ENCODE results near the gene NR6A1. TPM values are rescaled to one million over a fixed set of nuclear protein-coding genes. Genes with fewer than 3 reads are reported as not detected.

NR6A1 gene
- total and polyA plus RNA-seq, 2 of the 13 experiments (the other 11 are each of a cell fraction or from before 2014, with no cell fraction given) = 28.1 to 31.5 TPM

DNA sequence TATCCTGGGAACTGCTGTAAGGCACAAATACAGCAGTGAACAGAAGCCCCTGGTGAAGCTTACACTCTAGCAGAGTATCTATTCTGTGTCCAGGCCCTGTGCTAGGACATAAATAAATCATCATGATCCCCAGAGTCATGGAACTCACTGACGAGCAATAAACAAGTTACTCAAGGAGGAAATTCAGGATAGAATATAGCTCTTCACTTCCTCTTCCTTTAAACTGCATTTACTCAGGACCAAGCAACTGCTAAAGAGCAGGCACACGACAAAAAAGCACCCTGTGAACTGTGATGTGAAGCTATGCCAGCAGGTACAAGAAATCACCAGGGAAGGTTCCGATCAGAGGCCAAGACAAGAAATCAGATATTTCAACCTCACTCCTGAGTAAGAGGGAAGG lies 216.1 kb downstream of the NR6A1 start:
- H3K9me3 ChIP-seq (ENCODE audit: low read length) = no peaks in the 10 kb centered on the region
- peaks cover 35% of the 10 kb centered on the region for H3K4me1 ChIP-seq (ENCODE audit: insufficient read depth, low read length)
- H4K20me1 ChIP-seq (ENCODE audit: insufficient read depth, low read length) = no peaks in the 10 kb centered on the region
- no peak overlapping the region for H2AFZ ChIP-seq (ENCODE audit: low read length)
- peaks cover 12 to 18% of the 10 kb centered on the region in 2 experiments for H3K36me3 ChIP-seq (replicated peaks in 1 of 2; ENCODE audit: control insufficient read depth in 1 of 2, insufficient read depth in 2 of 2, low read length in 2 of 2)
- ATAC-seq (no peak), DNase-seq (ENCODE audit: low spot score) (no peak), FAIRE-seq (no peak)
- peaks cover 4% of the 10 kb centered on the region for H3K79me2 ChIP-seq (ENCODE audit: insufficient read depth, low read length)
- ChIA-PET POLR2A (no interaction called here), CTCF (ENCODE audit: low intra/inter-chr PET ratio, low total read pairs) (no interaction called here)
- no peak overlapping the region for H3K4me2 ChIP-seq (ENCODE audit: low read depth, low read length)
- in situ Hi-C loops (cut with HindIII; ENCODE audit: extremely low pct_ligation_motif_present, low pct_unique_long_range_greater_than_20kb) (no loop called here), intact Hi-C loops (cut with micrococcal nuclease; ENCODE audit: unreplicated experiment) (no loop called here)
- no peak overlapping the region for H3K4me3 ChIP-seq (replicated peaks in 1 of 3; ENCODE audit: insufficient read depth in 1 of 3, low read depth in 2 of 3, low read length in 3 of 3)
- H3K27ac ChIP-seq (ENCODE audit: extremely low read length, insufficient read depth, low read length) = no peak overlapping the region
- no peak for TF ChIP-seq ZNF652 (CRISPR knock-in tag; IDR thresholded peaks at IDR 0.05; ENCODE audit: borderline replicate concordance, low read depth)
- TF ChIP-seq, protein P1, sequence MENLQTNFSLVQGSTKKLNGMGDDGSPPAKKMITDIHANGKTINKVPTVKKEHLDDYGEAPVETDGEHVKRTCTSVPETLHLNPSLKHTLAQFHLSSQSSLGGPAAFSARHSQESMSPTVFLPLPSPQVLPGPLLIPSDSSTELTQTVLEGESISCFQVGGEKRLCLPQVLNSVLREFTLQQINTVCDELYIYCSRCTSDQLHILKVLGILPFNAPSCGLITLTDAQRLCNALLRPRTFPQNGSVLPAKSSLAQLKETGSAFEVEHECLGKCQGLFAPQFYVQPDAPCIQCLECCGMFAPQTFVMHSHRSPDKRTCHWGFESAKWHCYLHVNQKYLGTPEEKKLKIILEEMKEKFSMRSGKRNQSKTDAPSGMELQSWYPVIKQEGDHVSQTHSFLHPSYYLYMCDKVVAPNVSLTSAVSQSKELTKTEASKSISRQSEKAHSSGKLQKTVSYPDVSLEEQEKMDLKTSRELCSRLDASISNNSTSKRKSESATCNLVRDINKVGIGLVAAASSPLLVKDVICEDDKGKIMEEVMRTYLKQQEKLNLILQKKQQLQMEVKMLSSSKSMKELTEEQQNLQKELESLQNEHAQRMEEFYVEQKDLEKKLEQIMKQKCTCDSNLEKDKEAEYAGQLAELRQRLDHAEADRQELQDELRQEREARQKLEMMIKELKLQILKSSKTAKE (CRISPR knock-in tag; IDR thresholded peaks at IDR 0.05; ENCODE audit: borderline replicate concordance) = no peak
- no peak for TF ChIP-seq TAF1 (CRISPR knock-in tag; IDR thresholded peaks at IDR 0.05)
- no TSS peak for BruUV-seq (replicated peaks)
- H3K9ac ChIP-seq (ENCODE audit: insufficient read depth, low read depth, low read length) = no peak overlapping the region
- 95% methylated on average over 3 of the region's 3 CpGs for WGBS (ENCODE audit: low lambda C conversion rate)
- H3K27me3 ChIP-seq (ENCODE audit: control insufficient read depth in 1 of 2, insufficient read depth in 2 of 2, low read length in 2 of 2) = no peaks in the 10 kb centered on the region; a peak in 1 of 5 replicates

DNA sequence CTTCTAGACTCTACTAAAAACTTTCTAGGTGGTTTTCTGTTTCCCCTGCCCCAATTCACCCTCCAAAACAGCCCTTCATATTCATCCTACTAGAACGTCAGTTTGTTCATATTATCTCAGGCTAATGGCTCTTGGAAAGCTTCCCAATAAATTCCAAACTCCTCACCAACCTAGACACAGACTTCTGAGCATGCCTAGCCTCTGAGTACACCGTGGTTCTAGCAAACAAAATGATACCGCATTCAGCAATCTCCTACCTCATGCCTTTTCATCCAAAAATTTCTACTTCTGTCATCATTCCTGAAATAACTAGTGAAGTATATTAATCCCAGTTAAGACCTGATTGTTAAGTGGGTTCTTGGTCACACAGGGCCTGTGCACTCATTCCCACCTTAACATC lies 217.4 kb downstream of the NR6A1 start:
- Histone ChIP-seq H3K4me1 (ENCODE audit: insufficient read depth, low read length) (peaks cover 29% of the 10 kb centered on the region), H3K9me3 (ENCODE audit: low read length) (no peaks in the 10 kb centered on the region), H3K9ac (ENCODE audit: insufficient read depth, low read depth, low read length) (no peak overlapping the region), H3K27ac (ENCODE audit: extremely low read length, insufficient read depth, low read length) (no peak overlapping the region), H3K36me3 (replicated peaks in 1 of 2; ENCODE audit: control insufficient read depth in 1 of 2, insufficient read depth in 2 of 2, low read length in 2 of 2) (peaks cover 14 to 23% of the 10 kb centered on the region in 2 experiments), H2AFZ (ENCODE audit: low read length) (no peak overlapping the region), H3K4me3 (replicated peaks in 1 of 3; ENCODE audit: insufficient read depth in 1 of 3, low read depth in 2 of 3, low read length in 3 of 3) (no peak overlapping the region), H3K27me3 (ENCODE audit: control insufficient read depth in 1 of 2, insufficient read depth in 2 of 2, low read length in 2 of 2) (no peaks in the 10 kb centered on the region; a peak in 1 of 5 replicates), H3K4me2 (ENCODE audit: low read depth, low read length) (no peak overlapping the region), H3K79me2 (ENCODE audit: insufficient read depth, low read length) (peaks cover 4% of the 10 kb centered on the region), H4K20me1 (ENCODE audit: insufficient read depth, low read length) (no peaks in the 10 kb centered on the region)
- DNase-seq (ENCODE audit: low spot score) (no peak), ATAC-seq (no peak), FAIRE-seq (no peak)
- no peak for TF ChIP-seq ZNF230 (CRISPR knock-in tag; IDR thresholded peaks at IDR 0.05)
- no peak for TF ChIP-seq ZNF816 (CRISPR knock-in tag; IDR thresholded peaks at IDR 0.05; ENCODE audit: borderline replicate concordance)
- TF ChIP-seq FOXK2 (IDR thresholded peaks at IDR 0.05) = no peak
- no peak for TF ChIP-seq FOXA3 (CRISPR knock-in tag; IDR thresholded peaks at IDR 0.05)
- ChIA-PET POLR2A (no interaction called here), CTCF (ENCODE audit: low intra/inter-chr PET ratio, low total read pairs) (no interaction called here)
- WGBS (ENCODE audit: low lambda C conversion rate) = 97% methylated on average over 3 of the region's 3 CpGs
- BruUV-seq (replicated peaks) = no TSS peak
- intact Hi-C loops (cut with micrococcal nuclease; ENCODE audit: unreplicated experiment) (loop anchor here (5.0 kb wide), 2 partner anchors 39 to 204 kb away; no protein-coding TSS in a partner anchor), in situ Hi-C loops (cut with HindIII; ENCODE audit: extremely low pct_ligation_motif_present, low pct_unique_long_range_greater_than_20kb) (loop anchor here (5.0 kb wide), 1 partner anchor 159 kb away; no protein-coding TSS in a partner anchor)
